ENCODE data around the gene UNKL. TPM values are rescaled to one million over a fixed set of nuclear protein-coding genes. Genes with fewer than 3 reads are reported as not detected.
"Not testable (repeated sequence)": the region's sequence is repeated elsewhere in the genome, so short reads cannot be mapped to it uniquely, and the experiment has no call there.

UNKL gene
- total RNA-seq, 2 experiments from 2014 or later = 60.4 to 68.7 TPM

- Mint-ChIP-seq H3K4me3 (no peak overlapping the region), H3K4me1 (peaks cover 3% of the 10 kb centered on the region), H3K36me3 (no peaks in the 10 kb centered on the region), H3K9me3 (no peaks in the 10 kb centered on the region), H3K27ac (no peak overlapping the region), H3K27me3 (peaks cover 32% of the 10 kb centered on the region)
- DNase-seq = no peak
- POLR2A ChIA-PET = interaction anchor here (1.0 to 2.2 kb wide), 4 partner anchors 10 to 24 kb away, joined by 3 to 9 read pairs (median 4); partner anchors contain the start of genes GNPTG, TSR3 and UBE2I
- ATAC-seq (ENCODE audit: low read depth) = no peak
These were observed 81.8 kb downstream of the UNKL start for GRCh38 chr16:1332618-1333148.

GRCh38 chr16:1331712-1332617 is 82.5 kb downstream of the UNKL start:
- H3K9me3 Mint-ChIP-seq = no peaks in the 10 kb centered on the region
- peaks cover 3% of the 10 kb centered on the region for H3K4me1 Mint-ChIP-seq
- POLR2A ChIA-PET = interaction anchor here (1.0 to 2.2 kb wide), 4 partner anchors 11 to 23 kb away, joined by 3 to 9 read pairs (median 4); partner anchors contain the start of genes GNPTG, TSR3 and UBE2I
- H3K27me3 Mint-ChIP-seq = peaks cover 32% of the 10 kb centered on the region
- ATAC-seq (ENCODE audit: low read depth) (peak; percentile 41), DNase-seq (no peak)
- H3K27ac Mint-ChIP-seq = peak overlapping the region; percentile 42
- peak overlapping the region; percentile 25 for H3K4me3 Mint-ChIP-seq
- H3K36me3 Mint-ChIP-seq = no peaks in the 10 kb centered on the region

GRCh38 chr16:1330931-1331711 is 83.4 kb downstream of the UNKL start:
- Mint-ChIP-seq H3K27ac (no peak overlapping the region), H3K36me3 (no peaks in the 10 kb centered on the region), H3K27me3 (peaks cover 31% of the 10 kb centered on the region), H3K4me3 (no peak overlapping the region), H3K4me1 (peaks cover 3% of the 10 kb centered on the region), H3K9me3 (no peaks in the 10 kb centered on the region)
- DNase-seq (no peak), ATAC-seq (ENCODE audit: low read depth) (no peak)
- POLR2A ChIA-PET = interaction anchor here (0.8 to 1.2 kb wide), 2 partner anchors 20 to 22 kb away, joined by 3 read pairs; partner anchors contain the start of genes GNPTG, TSR3 and UBE2I

GRCh38 chr16:1330260-1330914 is 84.1 kb downstream of the UNKL start:
- DNase-seq (no peak), ATAC-seq (ENCODE audit: low read depth) (no peak)
- H3K36me3 Mint-ChIP-seq = no peaks in the 10 kb centered on the region
- POLR2A ChIA-PET = interaction anchor here (0.8 kb wide), 1 partner anchor 21 kb away, joined by 3 read pairs; the partner anchor contains the start of gene UBE2I
- no peak overlapping the region for H3K27ac Mint-ChIP-seq
- no peaks in the 10 kb centered on the region for H3K9me3 Mint-ChIP-seq
- H3K27me3 Mint-ChIP-seq = peaks cover 25% of the 10 kb centered on the region
- H3K4me1 Mint-ChIP-seq = peaks cover 3% of the 10 kb centered on the region
- no peak overlapping the region for H3K4me3 Mint-ChIP-seq

- H3K4me1 Mint-ChIP-seq; H3K36me3 Mint-ChIP-seq; ATAC-seq (ENCODE audit: low read depth); H3K9me3 Mint-ChIP-seq; H3K27ac Mint-ChIP-seq; H3K4me3 Mint-ChIP-seq; POLR2A ChIA-PET; DNase-seq: not testable (repeated sequence)
- H3K27me3 Mint-ChIP-seq = peaks cover 15% of the 10 kb centered on the region
These were observed 85.5 kb downstream of the UNKL start for GRCh38 chr16:1328961-1329360.

GRCh38 chr16:1328136-1328535 is 86.4 kb downstream of the UNKL start:
- DNase-seq; H3K4me3 Mint-ChIP-seq; POLR2A ChIA-PET; H3K4me1 Mint-ChIP-seq; H3K9me3 Mint-ChIP-seq; ATAC-seq (ENCODE audit: low read depth); H3K27ac Mint-ChIP-seq; H3K36me3 Mint-ChIP-seq: not testable (repeated sequence)
- peaks cover 15% of the 10 kb centered on the region for H3K27me3 Mint-ChIP-seq

GRCh38 chr16:1327619-1327947 is 86.9 kb downstream of the UNKL start:
- no peak for ATAC-seq (ENCODE audit: low read depth)
- Mint-ChIP-seq H3K27me3 (peaks cover 12% of the 10 kb centered on the region), H3K4me1 (peaks cover 3% of the 10 kb centered on the region), H3K36me3 (no peaks in the 10 kb centered on the region), H3K9me3 (no peaks in the 10 kb centered on the region), H3K27ac (no peak overlapping the region), H3K4me3 (no peak overlapping the region)
- POLR2A ChIA-PET = no interaction called here
- DNase-seq = no peak

GRCh38 chr16:1326946-1327618 is 87.4 kb downstream of the UNKL start:
- Mint-ChIP-seq H3K4me3 (no peak overlapping the region), H3K9me3 (no peaks in the 10 kb centered on the region), H3K4me1 (peaks cover 3% of the 10 kb centered on the region), H3K27ac (no peak overlapping the region), H3K36me3 (no peaks in the 10 kb centered on the region), H3K27me3 (peaks cover 9% of the 10 kb centered on the region)
- ATAC-seq (ENCODE audit: low read depth) = no peak
- POLR2A ChIA-PET = no interaction called here
- no peak for DNase-seq

- no peak overlapping the region for H3K27ac Mint-ChIP-seq
- H3K27me3 Mint-ChIP-seq = peaks cover 2% of the 10 kb centered on the region
These were observed 88.1 kb downstream of the UNKL start for GRCh38 chr16:1326391-1326790.

GRCh38 chr16:1325673-1326371 is 88.7 kb downstream of the UNKL start:
- DNase-seq (no peak), ATAC-seq (ENCODE audit: low read depth) (peak; percentile 28)
- POLR2A ChIA-PET = no interaction called here
- Mint-ChIP-seq H3K36me3 (peaks cover 2% of the 10 kb centered on the region), H3K27ac (no peak overlapping the region), H3K4me3 (no peak overlapping the region), H3K9me3 (no peaks in the 10 kb centered on the region), H3K27me3 (no peaks in the 10 kb centered on the region), H3K4me1 (no peaks in the 10 kb centered on the region)

More at GRCh38 chr16:1326391-1326790, 88.1 kb downstream of the UNKL start:
- DNase-seq (no peak), ATAC-seq (ENCODE audit: low read depth) (no peak)
- no peak overlapping the region for H3K4me3 Mint-ChIP-seq
- POLR2A ChIA-PET = no interaction called here
- no peaks in the 10 kb centered on the region for H3K4me1 Mint-ChIP-seq
- H3K36me3 Mint-ChIP-seq = no peaks in the 10 kb centered on the region
- no peaks in the 10 kb centered on the region for H3K9me3 Mint-ChIP-seq

GRCh38 chr16:1325261-1325660 is 89.2 kb downstream of the UNKL start:
- no peaks in the 10 kb centered on the region for H3K27me3 Mint-ChIP-seq
- POLR2A ChIA-PET = no interaction called here
- no peak overlapping the region for H3K4me3 Mint-ChIP-seq
- no peak overlapping the region for H3K27ac Mint-ChIP-seq
- H3K36me3 Mint-ChIP-seq = peaks cover 2% of the 10 kb centered on the region
- ATAC-seq (ENCODE audit: low read depth) = no peak
- no peaks in the 10 kb centered on the region for H3K4me1 Mint-ChIP-seq
- DNase-seq = no peak
- no peaks in the 10 kb centered on the region for H3K9me3 Mint-ChIP-seq

- no peak for DNase-seq
- no peak for ATAC-seq (ENCODE audit: low read depth)
- no peaks in the 10 kb centered on the region for H3K9me3 Mint-ChIP-seq
- POLR2A ChIA-PET = no interaction called here
- peaks cover 6% of the 10 kb centered on the region for H3K36me3 Mint-ChIP-seq
- H3K4me1 Mint-ChIP-seq = no peaks in the 10 kb centered on the region
- no peak overlapping the region for H3K27ac Mint-ChIP-seq
- H3K4me3 Mint-ChIP-seq = no peak overlapping the region
- H3K27me3 Mint-ChIP-seq = no peaks in the 10 kb centered on the region
These were observed 90.1 kb downstream of the UNKL start for GRCh38 chr16:1324286-1324826.

Data from activated naive CD8-positive, alpha-beta T cell treated with anti-CD3 and anti-CD28 coated beads, Interleukin-2, amount 10 ng/mL, durations not matched to agents 7 days and 5 days (primary cell).